Neural crest cell (in vitro differentiated cells): ENCODE data around the gene KLHL42. TPM values are rescaled to one million over a fixed set of nuclear protein-coding genes. Genes with fewer than 3 reads are reported as not detected.

Source experiments
- DNase-seq: peaks from one replicate; pipeline ENCODE4 v3.0.0; 2021; ENCODE audit warnings: low read depth, mixed read lengths, low spot score
- H3K27ac Mint-ChIP-seq: one replicate; pipeline ENCODE4 v1.8.0; 2021; ENCODE audit warnings: mild to moderate bottlenecking, mixed read lengths; ENCODE audit not compliant: unreplicated experiment
- H3K27me3 Mint-ChIP-seq: 2 replicates; pipeline ENCODE4 v1.8.0; 2021; ENCODE audit warnings: low read depth, mild to moderate bottlenecking, mixed read lengths
- H3K36me3 Mint-ChIP-seq: 2 replicates; pipeline ENCODE4 v1.8.0; 2021; ENCODE audit warnings: low read depth, mild to moderate bottlenecking, mixed read lengths
- H3K4me1 Mint-ChIP-seq: 2 replicates; pipeline ENCODE4 v1.8.0; 2021; ENCODE audit warnings: mixed read lengths
- H3K4me3 Mint-ChIP-seq: one replicate; pipeline ENCODE4 v1.8.0; 2021; ENCODE audit warnings: mild to moderate bottlenecking, mixed read lengths
- H3K9me3 Mint-ChIP-seq: 2 replicates; pipeline ENCODE4 v1.8.0; 2021; ENCODE audit warnings: mixed read lengths
- CTCF ChIP-seq: fragments of 200-600 bp; sonication (generic); conservative IDR thresholded peaks from 2 replicates; pipeline ENCODE4 v1.5.0; 2021; ENCODE audit warnings: antibody characterized with exemption, mild to moderate bottlenecking
- total RNA-seq: library from RNA; stranded (reverse); gene quantifications from 2 replicates; pipeline ENCODE4 v1.2.1, GENCODE V29; 2021

KLHL42 gene
- total RNA-seq, 1 donor from 2014 or later, result 36.4 TPM

- H3K27ac Mint-ChIP-seq, result no peak overlapping the region
- H3K4me1 Mint-ChIP-seq, result peaks cover 41% of the 10 kb centered on the region
- no peak for TF ChIP-seq CTCF
- H3K9me3 Mint-ChIP-seq, result no peaks in the 10 kb centered on the region
- H3K36me3 Mint-ChIP-seq, result peaks cover 16% of the 10 kb centered on the region
- H3K27me3 Mint-ChIP-seq, result no peaks in the 10 kb centered on the region
- DNase-seq, result no peak
- H3K4me3 Mint-ChIP-seq, result no peak overlapping the region
These were observed 6.0 kb downstream of the KLHL42 start for GRCh38 chr12:27785882-27786570.

GRCh38 chr12:27787559-27787958 is 7.5 kb downstream of the KLHL42 start:
- H3K4me1 Mint-ChIP-seq, result peaks cover 26% of the 10 kb centered on the region

GRCh38 chr12:27790179-27790578 is 10.1 kb downstream of the KLHL42 start:
- Mint-ChIP-seq H3K36me3 (peaks cover 19% of the 10 kb centered on the region), H3K9me3 (no peaks in the 10 kb centered on the region), H3K27me3 (no peaks in the 10 kb centered on the region), H3K27ac (no peak overlapping the region), H3K4me1 (peaks cover 10% of the 10 kb centered on the region), H3K4me3 (no peak overlapping the region)
- TF ChIP-seq CTCF, result no peak
- no peak for DNase-seq

More at GRCh38 chr12:27787559-27787958, 7.5 kb downstream of the KLHL42 start:
- H3K9me3 Mint-ChIP-seq, result no peaks in the 10 kb centered on the region
- no peak overlapping the region for H3K27ac Mint-ChIP-seq
- DNase-seq, result no peak
- no peak overlapping the region for H3K4me3 Mint-ChIP-seq
- no peak for TF ChIP-seq CTCF
- no peaks in the 10 kb centered on the region for H3K27me3 Mint-ChIP-seq
- peaks cover 23% of the 10 kb centered on the region for H3K36me3 Mint-ChIP-seq

- Mint-ChIP-seq H3K9me3 (no peaks in the 10 kb centered on the region), H3K4me3 (no peak overlapping the region), H3K36me3 (peaks cover 25% of the 10 kb centered on the region), H3K4me1 (no peaks in the 10 kb centered on the region), H3K27me3 (no peaks in the 10 kb centered on the region), H3K27ac (no peak overlapping the region)
- no peak for DNase-seq
- no peak for TF ChIP-seq CTCF
These were observed 15.0 kb downstream of the KLHL42 start for GRCh38 chr12:27794818-27795584.

- Mint-ChIP-seq H3K9me3 (no peaks in the 10 kb centered on the region), H3K27ac (no peak overlapping the region), H3K4me1 (no peaks in the 10 kb centered on the region), H3K4me3 (no peak overlapping the region), H3K36me3 (peaks cover 25% of the 10 kb centered on the region), H3K27me3 (no peaks in the 10 kb centered on the region)
- TF ChIP-seq CTCF, result no peak
- no peak for DNase-seq
These were observed 16.1 kb downstream of the KLHL42 start for GRCh38 chr12:27796128-27796527.
